ENCODE measurements around the gene LARGE1.

The LARGE1 gene

GRCh38 chr22:33274214-33275072 lies 645.8 kb downstream of the LARGE1 start:
- no peak for DNase-seq

GRCh38 chr22:33272871-33273270 lies 647.4 kb downstream of the LARGE1 start:
- no peak for DNase-seq

- no peak for DNase-seq
These were observed 648.1 kb downstream of the LARGE1 start for GRCh38 chr22:33272180-33272579.

GRCh38 chr22:33271390-33272161 lies 648.7 kb downstream of the LARGE1 start:
- DNase-seq, result no peak

GRCh38 chr22:33270596-33270995 lies 649.7 kb downstream of the LARGE1 start:
- no peak for DNase-seq

GRCh38 chr22:33261699-33262098 lies 658.6 kb downstream of the LARGE1 start:
- no peak for DNase-seq

- no peak for DNase-seq
These were observed 659.8 kb downstream of the LARGE1 start for GRCh38 chr22:33260498-33260897.

GRCh38 chr22:33255791-33256190 lies 664.5 kb downstream of the LARGE1 start:
- no peak for DNase-seq

GRCh38 chr22:33248948-33249347 lies 671.3 kb downstream of the LARGE1 start:
- no peak for DNase-seq

GRCh38 chr22:33247758-33248157 lies 672.5 kb downstream of the LARGE1 start:
- no peak for DNase-seq

- no peak for DNase-seq
These were observed 678.2 kb downstream of the LARGE1 start for GRCh38 chr22:33242078-33242477.

- no peak for DNase-seq
These were observed 679.3 kb downstream of the LARGE1 start for GRCh38 chr22:33240888-33241475.

GRCh38 chr22:33232071-33232470 lies 688.2 kb downstream of the LARGE1 start:
- DNase-seq, result no peak

GRCh38 chr22:33227791-33228190 lies 692.5 kb downstream of the LARGE1 start:
- no peak for DNase-seq

GRCh38 chr22:33224841-33225240 lies 695.4 kb downstream of the LARGE1 start:
- no peak for DNase-seq

Measured in DMS153 (cell line).